GF-D8 (cell line): ENCODE measurements around the gene P3H2.
"Not testable (repeated sequence)": the region's sequence is repeated elsewhere in the genome, so short reads cannot be mapped to it uniquely, and the experiment has no call there.

Experiments
- DNase-seq: peaks from one replicate; lab custom pipeline; 2025; lab: John Stamatoyannopoulos, UW

P3H2 gene

GRCh38 chr3:190120269-190121060 is at the start of gene P3H2:
Gene P3H2 (minus strand): TSS chr3:190120897. CDS start chr3:190120731, 166 bp downstream.
- DNase-seq: no peak

GRCh38 chr3:190169877-190170276 is 49.2 kb upstream of the P3H2 start:
- DNase-seq: no peak

GRCh38 chr3:190169243-190169642 is 48.5 kb upstream of the P3H2 start:
- no peak for DNase-seq

GRCh38 chr3:190167936-190168680 is 47.4 kb upstream of the P3H2 start:
- DNase-seq: no peak

- no peak for DNase-seq
Observed at GRCh38 chr3:190166948-190167347, 46.3 kb upstream of the P3H2 start.

GRCh38 chr3:190165253-190165652 is 44.6 kb upstream of the P3H2 start:
- no peak for DNase-seq

GRCh38 chr3:190162013-190162412 is 41.3 kb upstream of the P3H2 start:
- not testable (repeated sequence) for DNase-seq

- DNase-seq: no peak
Observed at GRCh38 chr3:190159902-190160435, 39.3 kb upstream of the P3H2 start.

GRCh38 chr3:190158261-190158660 is 37.6 kb upstream of the P3H2 start:
- no peak for DNase-seq

GRCh38 chr3:190155752-190156151 is 35.1 kb upstream of the P3H2 start:
- no peak for DNase-seq

- no peak for DNase-seq
Observed at GRCh38 chr3:190150681-190151080, 30.0 kb upstream of the P3H2 start.

- DNase-seq: not testable (repeated sequence)
Observed at GRCh38 chr3:190149830-190150619, 29.3 kb upstream of the P3H2 start.

- not testable (repeated sequence) for DNase-seq
Observed at GRCh38 chr3:190144793-190145192, 24.1 kb upstream of the P3H2 start.

GRCh38 chr3:190142041-190142440 is 21.3 kb upstream of the P3H2 start:
- DNase-seq: no peak

GRCh38 chr3:190139365-190139764 is 18.7 kb upstream of the P3H2 start:
- no peak for DNase-seq

GRCh38 chr3:190132371-190132770 is 11.7 kb upstream of the P3H2 start:
- no peak for DNase-seq

GRCh38 chr3:190131329-190131728 is 10.6 kb upstream of the P3H2 start:
- no peak for DNase-seq

GRCh38 chr3:190130696-190131095 is 10.0 kb upstream of the P3H2 start:
- no peak for DNase-seq

GRCh38 chr3:190130037-190130436 is 9.3 kb upstream of the P3H2 start:
- DNase-seq: no peak

- DNase-seq: no peak
Observed at GRCh38 chr3:190127797-190128196, 7.1 kb upstream of the P3H2 start.

- no peak for DNase-seq
Observed at GRCh38 chr3:190127195-190127594, 6.5 kb upstream of the P3H2 start.

GRCh38 chr3:190125436-190126068 is 4.9 kb upstream of the P3H2 start:
- DNase-seq: no peak
